ENCODE measurements around the gene MRS2. TPM values are rescaled to one million over a fixed set of nuclear protein-coding genes. Genes with fewer than 3 reads are reported as not detected.

Gene MRS2
- polyA plus RNA-seq, 2 of the 4 experiments (the other 2 are of a cell fraction), result 21.8 to 24.8 TPM

DNA sequence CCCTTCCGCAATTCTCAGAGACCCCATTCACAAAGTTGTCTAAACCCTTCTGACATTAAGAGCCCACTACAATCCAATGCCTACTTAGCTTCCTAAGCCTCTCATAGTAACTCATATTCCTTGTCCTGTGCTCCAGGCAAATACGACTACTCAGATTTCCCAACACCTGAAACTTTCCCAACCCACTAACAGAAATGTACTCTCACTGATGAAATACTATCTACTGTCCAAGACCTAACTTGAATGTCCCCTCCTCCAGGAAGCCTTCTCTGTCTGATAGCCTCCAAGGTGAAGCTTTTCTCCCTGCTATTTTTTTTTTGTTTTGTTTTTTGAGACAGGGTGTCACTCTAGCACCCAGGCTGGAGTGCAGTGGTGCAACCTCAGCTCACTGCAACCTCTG, 56.2 kb downstream of the MRS2 start:
- ATAC-seq (no peak), DNase-seq (ENCODE audit: low read depth in 1 of 2, low spot score in 1 of 2) (no peak)
- POLR2A ChIA-PET, result no interaction called here

DNA sequence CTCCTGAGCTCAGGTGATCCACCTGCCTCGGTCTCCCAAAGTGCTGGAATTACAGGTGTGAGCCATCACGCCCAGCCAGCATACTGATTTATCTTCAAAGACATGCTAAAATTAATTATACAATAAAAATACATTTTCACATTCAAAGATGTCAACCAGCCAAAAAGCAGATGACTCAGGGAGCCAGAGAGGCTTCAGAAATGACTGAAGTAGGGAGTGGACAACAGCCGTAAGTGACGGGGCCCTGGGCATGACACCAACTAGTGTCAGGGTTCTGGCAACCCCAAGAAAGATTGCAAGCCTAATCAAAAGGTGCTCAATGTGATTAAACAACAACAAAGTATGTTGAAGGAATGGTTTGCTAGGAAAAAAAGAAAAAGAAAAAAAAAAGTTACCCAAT, 58.2 kb downstream of the MRS2 start:
- ATAC-seq, result no peak
- CTCF ChIA-PET, result no interaction called here
- WGBS (ENCODE audit: missing lambda C conversion rate), result 75% methylated on average over 4 of the region's 4 CpGs

More for the DNA sequence above, 56.2 kb downstream of the MRS2 start:
- CTCF ChIA-PET, result interaction anchor here (0.9 to 1.2 kb wide), 2 partner anchors 35 to 122 kb away, joined by 3 read pairs; partner anchors contain the start of gene ALDH5A1
- no peak for FAIRE-seq
- Histone ChIP-seq H3K4me2 (no peak overlapping the region), H3K27ac (no peak overlapping the region), H3K4me1 (no peaks in the 10 kb centered on the region), H3K9me3 (no peaks in the 10 kb centered on the region), H3K4me3 (no peak overlapping the region)
- TF ChIP-seq NR3C1 (IDR thresholded peaks at IDR 0.05), result no peak
- TF ChIP-seq CBX2 (IDR thresholded peaks at IDR 0.05; ENCODE audit: borderline replicate concordance, low read depth), result no peak
- no peak for TF ChIP-seq KDM5A (IDR thresholded peaks at IDR 0.05)
- TF ChIP-seq, protein P1, sequence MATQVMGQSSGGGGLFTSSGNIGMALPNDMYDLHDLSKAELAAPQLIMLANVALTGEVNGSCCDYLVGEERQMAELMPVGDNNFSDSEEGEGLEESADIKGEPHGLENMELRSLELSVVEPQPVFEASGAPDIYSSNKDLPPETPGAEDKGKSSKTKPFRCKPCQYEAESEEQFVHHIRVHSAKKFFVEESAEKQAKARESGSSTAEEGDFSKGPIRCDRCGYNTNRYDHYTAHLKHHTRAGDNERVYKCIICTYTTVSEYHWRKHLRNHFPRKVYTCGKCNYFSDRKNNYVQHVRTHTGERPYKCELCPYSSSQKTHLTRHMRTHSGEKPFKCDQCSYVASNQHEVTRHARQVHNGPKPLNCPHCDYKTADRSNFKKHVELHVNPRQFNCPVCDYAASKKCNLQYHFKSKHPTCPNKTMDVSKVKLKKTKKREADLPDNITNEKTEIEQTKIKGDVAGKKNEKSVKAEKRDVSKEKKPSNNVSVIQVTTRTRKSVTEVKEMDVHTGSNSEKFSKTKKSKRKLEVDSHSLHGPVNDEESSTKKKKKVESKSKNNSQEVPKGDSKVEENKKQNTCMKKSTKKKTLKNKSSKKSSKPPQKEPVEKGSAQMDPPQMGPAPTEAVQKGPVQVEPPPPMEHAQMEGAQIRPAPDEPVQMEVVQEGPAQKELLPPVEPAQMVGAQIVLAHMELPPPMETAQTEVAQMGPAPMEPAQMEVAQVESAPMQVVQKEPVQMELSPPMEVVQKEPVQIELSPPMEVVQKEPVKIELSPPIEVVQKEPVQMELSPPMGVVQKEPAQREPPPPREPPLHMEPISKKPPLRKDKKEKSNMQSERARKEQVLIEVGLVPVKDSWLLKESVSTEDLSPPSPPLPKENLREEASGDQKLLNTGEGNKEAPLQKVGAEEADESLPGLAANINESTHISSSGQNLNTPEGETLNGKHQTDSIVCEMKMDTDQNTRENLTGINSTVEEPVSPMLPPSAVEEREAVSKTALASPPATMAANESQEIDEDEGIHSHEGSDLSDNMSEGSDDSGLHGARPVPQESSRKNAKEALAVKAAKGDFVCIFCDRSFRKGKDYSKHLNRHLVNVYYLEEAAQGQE (IDR thresholded peaks at IDR 0.05), result no peak
- no peak for TF ChIP-seq KDM1A (IDR thresholded peaks at IDR 0.05; ENCODE audit: low read depth)
- no peak for TF ChIP-seq HOXB5 (CRISPR knock-in tag; IDR thresholded peaks at IDR 0.05)
- TF ChIP-seq POLR2A (IDR thresholded peaks at IDR 0.05; ENCODE audit: low read length), result no peak
- no peak for TF ChIP-seq RNF2 (IDR thresholded peaks at IDR 0.05; ENCODE audit: borderline replicate concordance, low read depth)
- TF ChIP-seq CEBPB (IDR thresholded peaks at IDR 0.05), result no peak
- TF ChIP-seq CBX8 (IDR thresholded peaks at IDR 0.05), result no peak
- TF ChIP-seq HOXA7 (CRISPR knock-in tag; IDR thresholded peaks at IDR 0.05), result no peak
- no peak for TF ChIP-seq SREBF2 (IDR thresholded peaks at IDR 0.05)
- TF ChIP-seq ZC3H11A (IDR thresholded peaks at IDR 0.05), result no peak
- no peak for TF ChIP-seq ZFP36 (IDR thresholded peaks at IDR 0.05; ENCODE audit: borderline replicate concordance, partially characterized antibody)
- TF ChIP-seq JUNB (IDR thresholded peaks at IDR 0.05), result no peak
- WGBS (ENCODE audit: missing lambda C conversion rate), result 94% methylated on average over 2 of the region's 2 CpGs

More for the DNA sequence above, 58.2 kb downstream of the MRS2 start:
- no peak for TF ChIP-seq RCOR1 (IDR thresholded peaks at IDR 0.05; ENCODE audit: low read depth, low read length)
- no peak for TF ChIP-seq ZNF302 (CRISPR knock-in tag; IDR thresholded peaks at IDR 0.05)
- TF ChIP-seq RFX5 (IDR thresholded peaks at IDR 0.05), result no peak
- TF ChIP-seq RNF2 (IDR thresholded peaks at IDR 0.05; ENCODE audit: borderline replicate concordance, low read depth), result no peak
- TF ChIP-seq CBX8 (IDR thresholded peaks at IDR 0.05), result no peak
- TF ChIP-seq JUN (IDR thresholded peaks at IDR 0.05), result no peak
- no peak for TF ChIP-seq MYC (IDR thresholded peaks at IDR 0.05; ENCODE audit: borderline replicate concordance, low read length)
- no peak for TF ChIP-seq NFE2L2 (conservative IDR thresholded peaks at IDR 0.05; ENCODE audit: low read length)
- no peak for TF ChIP-seq CHD2 (IDR thresholded peaks at IDR 0.05; ENCODE audit: low read length, partially characterized antibody)
- TF ChIP-seq NPAS2 (CRISPR knock-in tag; IDR thresholded peaks at IDR 0.05; ENCODE audit: borderline replicate concordance), result no peak
- no peak for TF ChIP-seq HOXA7 (CRISPR knock-in tag; IDR thresholded peaks at IDR 0.05)
- no peak for TF ChIP-seq HOXB5 (CRISPR knock-in tag; IDR thresholded peaks at IDR 0.05)
- TF ChIP-seq, protein P2, sequence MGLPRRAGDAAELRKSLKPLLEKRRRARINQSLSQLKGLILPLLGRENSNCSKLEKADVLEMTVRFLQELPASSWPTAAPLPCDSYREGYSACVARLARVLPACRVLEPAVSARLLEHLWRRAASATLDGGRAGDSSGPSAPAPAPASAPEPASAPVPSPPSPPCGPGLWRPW (IDR thresholded peaks at IDR 0.05), result no peak
- TF ChIP-seq, protein P3, sequence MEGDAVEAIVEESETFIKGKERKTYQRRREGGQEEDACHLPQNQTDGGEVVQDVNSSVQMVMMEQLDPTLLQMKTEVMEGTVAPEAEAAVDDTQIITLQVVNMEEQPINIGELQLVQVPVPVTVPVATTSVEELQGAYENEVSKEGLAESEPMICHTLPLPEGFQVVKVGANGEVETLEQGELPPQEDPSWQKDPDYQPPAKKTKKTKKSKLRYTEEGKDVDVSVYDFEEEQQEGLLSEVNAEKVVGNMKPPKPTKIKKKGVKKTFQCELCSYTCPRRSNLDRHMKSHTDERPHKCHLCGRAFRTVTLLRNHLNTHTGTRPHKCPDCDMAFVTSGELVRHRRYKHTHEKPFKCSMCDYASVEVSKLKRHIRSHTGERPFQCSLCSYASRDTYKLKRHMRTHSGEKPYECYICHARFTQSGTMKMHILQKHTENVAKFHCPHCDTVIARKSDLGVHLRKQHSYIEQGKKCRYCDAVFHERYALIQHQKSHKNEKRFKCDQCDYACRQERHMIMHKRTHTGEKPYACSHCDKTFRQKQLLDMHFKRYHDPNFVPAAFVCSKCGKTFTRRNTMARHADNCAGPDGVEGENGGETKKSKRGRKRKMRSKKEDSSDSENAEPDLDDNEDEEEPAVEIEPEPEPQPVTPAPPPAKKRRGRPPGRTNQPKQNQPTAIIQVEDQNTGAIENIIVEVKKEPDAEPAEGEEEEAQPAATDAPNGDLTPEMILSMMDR (IDR thresholded peaks at IDR 0.05), result no peak
- TF ChIP-seq NR3C1 (IDR thresholded peaks at IDR 0.05), result no peak
- TF ChIP-seq EHF (CRISPR knock-in tag; IDR thresholded peaks at IDR 0.05), result no peak
- TF ChIP-seq TFCP2L1 (CRISPR knock-in tag; IDR thresholded peaks at IDR 0.05), result no peak
- TF ChIP-seq, protein P4, sequence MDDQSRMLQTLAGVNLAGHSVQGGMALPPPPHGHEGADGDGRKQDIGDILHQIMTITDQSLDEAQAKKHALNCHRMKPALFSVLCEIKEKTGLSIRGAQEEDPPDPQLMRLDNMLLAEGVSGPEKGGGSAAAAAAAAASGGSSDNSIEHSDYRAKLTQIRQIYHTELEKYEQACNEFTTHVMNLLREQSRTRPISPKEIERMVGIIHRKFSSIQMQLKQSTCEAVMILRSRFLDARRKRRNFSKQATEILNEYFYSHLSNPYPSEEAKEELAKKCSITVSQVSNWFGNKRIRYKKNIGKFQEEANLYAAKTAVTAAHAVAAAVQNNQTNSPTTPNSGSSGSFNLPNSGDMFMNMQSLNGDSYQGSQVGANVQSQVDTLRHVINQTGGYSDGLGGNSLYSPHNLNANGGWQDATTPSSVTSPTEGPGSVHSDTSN (IDR thresholded peaks at IDR 0.05), result no peak
- Histone ChIP-seq H3K27ac (no peak overlapping the region), H3K4me1 (no peaks in the 10 kb centered on the region), H3K4me2 (no peak overlapping the region), H3K9me3 (no peaks in the 10 kb centered on the region), H3K4me3 (no peak overlapping the region)
- POLR2A ChIA-PET, result no interaction called here
- DNase-seq (ENCODE audit: low read depth in 1 of 2, low spot score in 1 of 2) (no peak), FAIRE-seq (no peak)

Measured in A549 (cell line).